K562 (cell line): ENCODE results near the gene NR1H2. TPM values are rescaled to one million over a fixed set of nuclear protein-coding genes. Genes with fewer than 3 reads are reported as not detected.

ENCODE experiments used
- BRF2 ChIP-seq: IDR thresholded peaks from 3 replicates; pipeline ENCODE4 v1.6.1; 2011; ENCODE audit warnings: borderline replicate concordance, mild to moderate bottlenecking; ENCODE audit not compliant: insufficient read length, insufficient read depth
- DEAF1 ChIP-seq: fragments of 450-650 bp; formaldehyde crosslinking; IDR thresholded peaks from 2 replicates; pipeline ENCODE4 v1.4.0; 2020; ENCODE audit warnings: mild to moderate bottlenecking, moderate library complexity
- DNMT1 ChIP-seq: fragments of 450-650 bp; IDR thresholded peaks from 2 replicates; pipeline ENCODE4 v1.6.1; 2016; ENCODE audit warnings: antibody characterized with exemption, mild to moderate bottlenecking
- E2F6 ChIP-seq, 2 experiments: IDR thresholded peaks; 2 replicates each; pipeline ENCODE4 v1.6.1; 2011; ENCODE audit warnings: borderline replicate concordance in 1 of 2, control low read depth in 1 of 2, low read depth in 1 of 2, low read length in 1 of 2, mild to moderate bottlenecking in 1 of 2, mixed read lengths in 1 of 2, moderate library complexity in 1 of 2; ENCODE audit not compliant: insufficient read depth in 1 of 2, insufficient read length in 1 of 2, poor library complexity in 1 of 2, severe bottlenecking in 1 of 2; ENCODE audit errors: extremely low read depth in 1 of 2
- E2F8 ChIP-seq: fragments of 450-650 bp; IDR thresholded peaks from 2 replicates; pipeline ENCODE4 v1.7.1; 2018; ENCODE audit warnings: mild to moderate bottlenecking, low read depth; ENCODE audit not compliant: partially characterized antibody
- EGR1 ChIP-seq: fragments of 450-650 bp; conservative IDR thresholded peaks from 2 replicates; pipeline ENCODE4 v1.6.1; 2017; ENCODE audit warnings: mild to moderate bottlenecking
- EP400 ChIP-seq: fragments of 450-650 bp; IDR thresholded peaks from 2 replicates; pipeline ENCODE4 v1.6.1; 2017; ENCODE audit warnings: antibody characterized with exemption, mild to moderate bottlenecking, moderate library complexity
- HSF4 ChIP-seq: fragments of 250-450 bp; sonication (Bioruptor Pico); IDR thresholded peaks from 2 replicates; pipeline ENCODE4 v2.1.2; 2022; ENCODE audit warnings: mild to moderate bottlenecking, moderate library complexity, borderline replicate concordance
- L3MBTL2 ChIP-seq: fragments of 450-650 bp; IDR thresholded peaks from 2 replicates; pipeline ENCODE4 v1.6.1; 2016; ENCODE audit warnings: mild to moderate bottlenecking, moderate library complexity
- YY1 ChIP-seq, 3 experiments: IDR thresholded peaks; 2 replicates each; pipeline ENCODE4 v1.6.1; 2011; ENCODE audit warnings: low read length in 2 of 3, mild to moderate bottlenecking in 2 of 3, moderate library complexity in 2 of 3, borderline replicate concordance in 1 of 3, control low read depth in 1 of 3, low read depth in 1 of 3; ENCODE audit not compliant: insufficient read depth in 3 of 3, insufficient replicate concordance in 2 of 3, control insufficient read depth in 1 of 3, insufficient read length in 1 of 3; ENCODE audit errors: extremely low read depth in 1 of 3
- ZBTB26 ChIP-seq: fragments of 450-650 bp; formaldehyde crosslinking; IDR thresholded peaks from 2 replicates; pipeline ENCODE4 v1.4.0; 2022; ENCODE audit warnings: missing genetic modification characterization
- ZBTB33 ChIP-seq: sonication (generic); formaldehyde crosslinking; IDR thresholded peaks from 2 replicates; pipeline ENCODE4 v1.8.1; 2023; ENCODE audit warnings: mild to moderate bottlenecking, missing genetic modification reagents
- ZC3H8 ChIP-seq: fragments of 450-650 bp; IDR thresholded peaks from 2 replicates; pipeline ENCODE4 v1.6.1; 2017
- ZNF232 ChIP-seq: sonication (generic); formaldehyde crosslinking; IDR thresholded peaks from 2 replicates; pipeline ENCODE4 v1.8.0; 2022; ENCODE audit warnings: mild to moderate bottlenecking, missing genetic modification reagents
- polyA plus RNA-seq, 8 experiments: library from polyadenylated mRNA; depleted of rRNA in 4 of 8; stranded (reverse) in 5 of 8; unstranded in 3 of 8; fragments of >200 nt; fragmentation: Nextera tagmentation in 2 of 8; fragmentation: Illumina TruSeq in 1 of 8; extraction: Ambion mirVana in 2 of 8; extraction: Trizol in 1 of 8; gene quantifications; 2 replicates each; pipeline versions ENCODE4 v1.2.1 to v1.2.3, GENCODE V29; 2011 to 2014; ENCODE audit warnings: inconsistent platforms in 1 of 8, missing spikeins in 1 of 8
- total RNA-seq, 7 experiments: library from RNA; depleted of rRNA in 6 of 7; stranded (reverse); fragments of >200 nt in 6 of 7; fragmentation: Illumina TruSeq in 2 of 7; extraction: Trizol in 2 of 7; gene quantifications; 2 replicates each; pipeline versions ENCODE4 v1.2.1 to v1.2.3, GENCODE V29; 2011 to 2021; ENCODE audit warnings: low replicate concordance in 1 of 7

The NR1H2 gene
- total and polyA plus RNA-seq, 9 of the 15 experiments (the other 6 are each of a cell fraction or from before 2014, with no cell fraction given): 0.11 to 73.8 (median 24.0) TPM

- TF ChIP-seq DEAF1 (CRISPR knock-in tag) (peak; percentile 66), DNMT1 (no peak), EGR1 (peak; percentile 95), ZNF232 (0 out of 2 replicates have a peak, but pooled peaks have one; percentile 41), EP400 (peak; percentile 84), HSF4 (CRISPR knock-in tag) (no peak), ZBTB26 (no peak), ZC3H8 (no peak), E2F8 (peak; percentile 24), YY1 (IDR thresholded peaks at IDR 0.05; ENCODE audit: borderline replicate concordance in 1 of 3, control insufficient read depth in 1 of 3, extremely low read depth in 1 of 3, insufficient read depth in 3 of 3, insufficient read length in 1 of 3, insufficient replicate concordance in 2 of 3, low read depth in 1 of 3, low read length in 2 of 3) (peak in 1 of 3 experiments; percentile 21), L3MBTL2 (peak; percentile 92), ZBTB33 (CRISPR knock-in tag) (0 out of 2 replicates have a peak, but pooled peaks have one; percentile 21), E2F6 (IDR thresholded peaks at IDR 0.05; ENCODE audit: borderline replicate concordance in 1 of 2, extremely low read depth in 1 of 2, insufficient read depth in 1 of 2, insufficient read length in 1 of 2, low read depth in 1 of 2, low read length in 1 of 2, poor library complexity in 1 of 2, severe bottlenecking in 1 of 2) (peak; percentile 86), BRF2 (no peak)
Measured at GRCh38 chr19:50357178-50358100, 18.8 kb upstream of the NR1H2 start (continued).
